ENCODE measurements around the gene CXCR4. TPM values are rescaled to one million over a fixed set of nuclear protein-coding genes. Genes with fewer than 3 reads are reported as not detected.

CXCR4 gene
- polyA plus RNA-seq, 1 donor from 2014 or later: 0.50 TPM

DNA sequence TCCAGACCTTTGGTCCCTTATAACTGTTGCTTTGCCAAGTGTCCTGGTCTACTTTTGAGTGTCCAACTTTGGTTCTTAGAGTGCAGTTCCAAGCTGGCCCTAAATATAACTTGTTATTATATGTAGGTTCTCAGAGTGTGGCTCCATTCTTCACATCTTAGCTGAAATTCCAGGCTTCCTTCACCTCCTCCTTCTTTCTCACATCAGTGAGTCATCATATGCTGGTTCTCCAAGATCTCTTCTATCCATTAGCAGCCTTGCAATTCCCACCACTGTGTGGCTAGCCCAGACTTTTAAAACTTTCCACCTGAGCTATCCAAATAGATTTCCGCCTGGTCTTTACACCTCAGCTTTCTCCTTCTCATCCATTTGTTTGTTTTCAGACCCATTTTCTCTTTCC lies 12.6 kb upstream of the CXCR4 start:
- TF ChIP-seq EP300 (conservative IDR thresholded peaks at IDR 0.05; ENCODE audit: poor library complexity, severe bottlenecking) (no peak), MXI1 (conservative IDR thresholded peaks at IDR 0.05; ENCODE audit: poor library complexity, severe bottlenecking) (no peak), TAF1 (IDR thresholded peaks at IDR 0.05; ENCODE audit: low read depth) (no peak), POLR2AphosphoS5 (IDR thresholded peaks at IDR 0.05) (no peak), SMC3 (conservative IDR thresholded peaks at IDR 0.05; ENCODE audit: poor library complexity) (no peak), RAD21 (conservative IDR thresholded peaks at IDR 0.05) (no peak), EZH2 (IDR thresholded peaks at IDR 0.05; ENCODE audit: borderline replicate concordance, insufficient read depth, low read length, poor library complexity, severe bottlenecking) (no peak)
- TF ChIP-seq, protein P1, sequence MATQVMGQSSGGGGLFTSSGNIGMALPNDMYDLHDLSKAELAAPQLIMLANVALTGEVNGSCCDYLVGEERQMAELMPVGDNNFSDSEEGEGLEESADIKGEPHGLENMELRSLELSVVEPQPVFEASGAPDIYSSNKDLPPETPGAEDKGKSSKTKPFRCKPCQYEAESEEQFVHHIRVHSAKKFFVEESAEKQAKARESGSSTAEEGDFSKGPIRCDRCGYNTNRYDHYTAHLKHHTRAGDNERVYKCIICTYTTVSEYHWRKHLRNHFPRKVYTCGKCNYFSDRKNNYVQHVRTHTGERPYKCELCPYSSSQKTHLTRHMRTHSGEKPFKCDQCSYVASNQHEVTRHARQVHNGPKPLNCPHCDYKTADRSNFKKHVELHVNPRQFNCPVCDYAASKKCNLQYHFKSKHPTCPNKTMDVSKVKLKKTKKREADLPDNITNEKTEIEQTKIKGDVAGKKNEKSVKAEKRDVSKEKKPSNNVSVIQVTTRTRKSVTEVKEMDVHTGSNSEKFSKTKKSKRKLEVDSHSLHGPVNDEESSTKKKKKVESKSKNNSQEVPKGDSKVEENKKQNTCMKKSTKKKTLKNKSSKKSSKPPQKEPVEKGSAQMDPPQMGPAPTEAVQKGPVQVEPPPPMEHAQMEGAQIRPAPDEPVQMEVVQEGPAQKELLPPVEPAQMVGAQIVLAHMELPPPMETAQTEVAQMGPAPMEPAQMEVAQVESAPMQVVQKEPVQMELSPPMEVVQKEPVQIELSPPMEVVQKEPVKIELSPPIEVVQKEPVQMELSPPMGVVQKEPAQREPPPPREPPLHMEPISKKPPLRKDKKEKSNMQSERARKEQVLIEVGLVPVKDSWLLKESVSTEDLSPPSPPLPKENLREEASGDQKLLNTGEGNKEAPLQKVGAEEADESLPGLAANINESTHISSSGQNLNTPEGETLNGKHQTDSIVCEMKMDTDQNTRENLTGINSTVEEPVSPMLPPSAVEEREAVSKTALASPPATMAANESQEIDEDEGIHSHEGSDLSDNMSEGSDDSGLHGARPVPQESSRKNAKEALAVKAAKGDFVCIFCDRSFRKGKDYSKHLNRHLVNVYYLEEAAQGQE (IDR thresholded peaks at IDR 0.05; ENCODE audit: borderline replicate concordance): no peak
- TF ChIP-seq, protein P2, sequence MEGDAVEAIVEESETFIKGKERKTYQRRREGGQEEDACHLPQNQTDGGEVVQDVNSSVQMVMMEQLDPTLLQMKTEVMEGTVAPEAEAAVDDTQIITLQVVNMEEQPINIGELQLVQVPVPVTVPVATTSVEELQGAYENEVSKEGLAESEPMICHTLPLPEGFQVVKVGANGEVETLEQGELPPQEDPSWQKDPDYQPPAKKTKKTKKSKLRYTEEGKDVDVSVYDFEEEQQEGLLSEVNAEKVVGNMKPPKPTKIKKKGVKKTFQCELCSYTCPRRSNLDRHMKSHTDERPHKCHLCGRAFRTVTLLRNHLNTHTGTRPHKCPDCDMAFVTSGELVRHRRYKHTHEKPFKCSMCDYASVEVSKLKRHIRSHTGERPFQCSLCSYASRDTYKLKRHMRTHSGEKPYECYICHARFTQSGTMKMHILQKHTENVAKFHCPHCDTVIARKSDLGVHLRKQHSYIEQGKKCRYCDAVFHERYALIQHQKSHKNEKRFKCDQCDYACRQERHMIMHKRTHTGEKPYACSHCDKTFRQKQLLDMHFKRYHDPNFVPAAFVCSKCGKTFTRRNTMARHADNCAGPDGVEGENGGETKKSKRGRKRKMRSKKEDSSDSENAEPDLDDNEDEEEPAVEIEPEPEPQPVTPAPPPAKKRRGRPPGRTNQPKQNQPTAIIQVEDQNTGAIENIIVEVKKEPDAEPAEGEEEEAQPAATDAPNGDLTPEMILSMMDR (IDR thresholded peaks at IDR 0.05; ENCODE audit: poor library complexity, severe bottlenecking): no peak
- Histone ChIP-seq H4K20me1 (ENCODE audit: insufficient read depth) (no peaks in the 10 kb centered on the region), H3K4me3 (ENCODE audit: low read length) (no peak overlapping the region), H3F3A (ENCODE audit: insufficient read depth, low read length, poor library complexity, severe bottlenecking) (no peaks in the 10 kb centered on the region), H3K27ac (ENCODE audit: low read length) (no peak overlapping the region), H3K9me2 (ENCODE audit: insufficient read depth, low read length) (no peaks in the 10 kb centered on the region), H3K4me2 (ENCODE audit: low read length) (no peak overlapping the region), H3K79me2 (replicated peaks; ENCODE audit: insufficient read depth, low read length) (no peaks in the 10 kb centered on the region), H3K36me3 (ENCODE audit: insufficient read depth, low read length) (no peaks in the 10 kb centered on the region), H3K9ac (ENCODE audit: low read length) (no peak overlapping the region), H3K9me3 (ENCODE audit: low read length) (no peaks in the 10 kb centered on the region), H2AFZ (ENCODE audit: low read depth, low read length) (no peak overlapping the region), H3K27me3 (ENCODE audit: insufficient read depth, low read depth, low read length) (no peaks in the 10 kb centered on the region)

DNA sequence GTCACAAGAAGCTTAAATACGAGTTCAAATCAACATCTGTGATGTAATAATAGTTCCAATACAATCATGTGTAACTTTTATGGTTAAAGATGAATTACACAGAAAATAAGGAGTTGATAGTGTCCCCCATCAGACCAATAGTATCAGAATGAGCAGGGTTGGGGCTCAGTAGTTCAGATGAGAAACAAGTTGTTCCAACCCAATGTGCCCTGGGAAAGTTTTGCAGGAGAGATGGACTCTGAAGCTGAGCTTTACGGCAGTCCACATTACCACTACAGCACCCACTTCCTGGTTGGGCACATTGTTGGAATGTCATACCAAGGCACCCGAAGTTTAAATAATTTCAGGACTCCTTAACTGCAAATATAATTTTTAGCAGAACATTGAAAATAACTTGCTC lies 12.1 kb upstream of the CXCR4 start:
- no peak overlapping the region for H3K4me2 ChIP-seq (ENCODE audit: low read length)
- no peak overlapping the region for H2AFZ ChIP-seq (ENCODE audit: low read depth, low read length)
- H3K27ac ChIP-seq (ENCODE audit: low read length): no peak overlapping the region
- H3K27me3 ChIP-seq (ENCODE audit: insufficient read depth, low read depth, low read length): no peaks in the 10 kb centered on the region
- H4K20me1 ChIP-seq (ENCODE audit: insufficient read depth): no peaks in the 10 kb centered on the region
- no peak overlapping the region for H3K4me3 ChIP-seq (ENCODE audit: low read length)
- TF ChIP-seq EP300 (conservative IDR thresholded peaks at IDR 0.05; ENCODE audit: poor library complexity, severe bottlenecking) (no peak), POLR2AphosphoS5 (IDR thresholded peaks at IDR 0.05) (no peak), MXI1 (conservative IDR thresholded peaks at IDR 0.05; ENCODE audit: poor library complexity, severe bottlenecking) (no peak), TAF1 (IDR thresholded peaks at IDR 0.05; ENCODE audit: low read depth) (no peak), RAD21 (conservative IDR thresholded peaks at IDR 0.05) (no peak), EZH2 (IDR thresholded peaks at IDR 0.05; ENCODE audit: borderline replicate concordance, insufficient read depth, low read length, poor library complexity, severe bottlenecking) (no peak), SMC3 (conservative IDR thresholded peaks at IDR 0.05; ENCODE audit: poor library complexity) (no peak)
- TF ChIP-seq, protein P2 (IDR thresholded peaks at IDR 0.05; ENCODE audit: poor library complexity, severe bottlenecking): no peak
- TF ChIP-seq, protein P1 (IDR thresholded peaks at IDR 0.05; ENCODE audit: borderline replicate concordance): no peak
- no peaks in the 10 kb centered on the region for H3K79me2 ChIP-seq (replicated peaks; ENCODE audit: insufficient read depth, low read length)
- H3K9me2 ChIP-seq (ENCODE audit: insufficient read depth, low read length): no peaks in the 10 kb centered on the region
- no peak overlapping the region for H3K9ac ChIP-seq (ENCODE audit: low read length)
- no peaks in the 10 kb centered on the region for H3F3A ChIP-seq (ENCODE audit: insufficient read depth, low read length, poor library complexity, severe bottlenecking)
- no peaks in the 10 kb centered on the region for H3K36me3 ChIP-seq (ENCODE audit: insufficient read depth, low read length)
- H3K9me3 ChIP-seq (ENCODE audit: low read length): no peaks in the 10 kb centered on the region
